ENCODE measurements around the gene NINJ2.

The NINJ2 gene

GRCh38 chr12:701896-702539 is 38.8 kb upstream of the NINJ2 start:
- TF ChIP-seq EP300 (IDR thresholded peaks at IDR 0.05; ENCODE audit: borderline replicate concordance): no peak
- no peak for TF ChIP-seq CEBPB (IDR thresholded peaks at IDR 0.05)
- no peak for TF ChIP-seq TAF1 (IDR thresholded peaks at IDR 0.05; ENCODE audit: low read depth)
- TF ChIP-seq REST (IDR thresholded peaks at IDR 0.05; ENCODE audit: low read depth): no peak
- TF ChIP-seq FOXM1 (IDR thresholded peaks at IDR 0.05; ENCODE audit: borderline replicate concordance, low read depth): no peak
- TF ChIP-seq CREB1 (IDR thresholded peaks at IDR 0.05; ENCODE audit: low read depth): no peak
- no peak for TF ChIP-seq RAD21 (IDR thresholded peaks at IDR 0.05; ENCODE audit: low read depth)
- no peak for TF ChIP-seq USF1 (IDR thresholded peaks at IDR 0.05)
- TF ChIP-seq ZBTB7A (IDR thresholded peaks at IDR 0.05; ENCODE audit: low read depth): no peak
- TF ChIP-seq TCF12 (IDR thresholded peaks at IDR 0.05; ENCODE audit: low read depth): no peak
- no peak for TF ChIP-seq EGR1 (IDR thresholded peaks at IDR 0.05)
- no peak for TF ChIP-seq MAX (IDR thresholded peaks at IDR 0.05)
- TF ChIP-seq YY1 (IDR thresholded peaks at IDR 0.05; ENCODE audit: low read depth): no peak
- TF ChIP-seq TEAD4 (IDR thresholded peaks at IDR 0.05): no peak

- TF ChIP-seq TAF1 (IDR thresholded peaks at IDR 0.05; ENCODE audit: low read depth) (no peak), EP300 (IDR thresholded peaks at IDR 0.05; ENCODE audit: borderline replicate concordance) (no peak), CEBPB (IDR thresholded peaks at IDR 0.05) (no peak), CREB1 (IDR thresholded peaks at IDR 0.05; ENCODE audit: low read depth) (no peak), EGR1 (IDR thresholded peaks at IDR 0.05) (no peak), YY1 (IDR thresholded peaks at IDR 0.05; ENCODE audit: low read depth) (no peak), MAX (IDR thresholded peaks at IDR 0.05) (no peak), REST (IDR thresholded peaks at IDR 0.05; ENCODE audit: low read depth) (no peak), FOXM1 (IDR thresholded peaks at IDR 0.05; ENCODE audit: borderline replicate concordance, low read depth) (no peak), USF1 (IDR thresholded peaks at IDR 0.05) (no peak), ZBTB7A (IDR thresholded peaks at IDR 0.05; ENCODE audit: low read depth) (no peak), RAD21 (IDR thresholded peaks at IDR 0.05; ENCODE audit: low read depth) (no peak), TCF12 (IDR thresholded peaks at IDR 0.05; ENCODE audit: low read depth) (no peak), TEAD4 (IDR thresholded peaks at IDR 0.05) (no peak), NFIC (IDR thresholded peaks at IDR 0.05) (no peak)
These were observed 36.8 kb upstream of the NINJ2 start for GRCh38 chr12:700016-700415.

- 0 out of 2 replicates have a peak, but pooled peaks have one; percentile 15 for TF ChIP-seq USF1 (IDR thresholded peaks at IDR 0.05)
These were observed 35.0 kb upstream of the NINJ2 start for GRCh38 chr12:698222-698621.

GRCh38 chr12:697481-697880 is 34.2 kb upstream of the NINJ2 start:
- TF ChIP-seq USF1 (IDR thresholded peaks at IDR 0.05) (no peak), FOXM1 (IDR thresholded peaks at IDR 0.05; ENCODE audit: borderline replicate concordance, low read depth) (no peak), CREB1 (IDR thresholded peaks at IDR 0.05; ENCODE audit: low read depth) (no peak), TCF12 (IDR thresholded peaks at IDR 0.05; ENCODE audit: low read depth) (no peak), ZBTB7A (IDR thresholded peaks at IDR 0.05; ENCODE audit: low read depth) (no peak), RAD21 (IDR thresholded peaks at IDR 0.05; ENCODE audit: low read depth) (no peak), EP300 (IDR thresholded peaks at IDR 0.05; ENCODE audit: borderline replicate concordance) (no peak), TEAD4 (IDR thresholded peaks at IDR 0.05) (no peak), CEBPB (IDR thresholded peaks at IDR 0.05) (no peak), TAF1 (IDR thresholded peaks at IDR 0.05; ENCODE audit: low read depth) (no peak), EGR1 (IDR thresholded peaks at IDR 0.05) (no peak), YY1 (IDR thresholded peaks at IDR 0.05; ENCODE audit: low read depth) (no peak)

Measured in Ishikawa (cell line).